ENCODE data around the gene KCNQ5.

Gene KCNQ5

GRCh38 chr6:73002588-73002987 lies 380.7 kb downstream of the KCNQ5 start:
- no peak overlapping the region for H3K9ac ChIP-seq (ENCODE audit: low read length)
- H3K4me2 ChIP-seq (ENCODE audit: low read depth, low read length, poor library complexity, severe bottlenecking): no peak overlapping the region
- H3K4me3 ChIP-seq (ENCODE audit: insufficient read depth, low read length, poor library complexity, severe bottlenecking): no peak overlapping the region
- no peaks in the 10 kb centered on the region for H3K9me3 ChIP-seq (ENCODE audit: insufficient read depth, low read length)
- H3K9me2 ChIP-seq (replicated peaks; ENCODE audit: insufficient read depth, low read length): no peaks in the 10 kb centered on the region
- H3K27ac ChIP-seq (ENCODE audit: low read depth, low read length): no peak overlapping the region
- no peaks in the 10 kb centered on the region for H3K79me2 ChIP-seq (ENCODE audit: insufficient read depth, low read length)
- 0 out of 2 replicates have a peak, but pooled peaks cover 9% of the 10 kb centered on the region for H3K36me3 ChIP-seq (ENCODE audit: low read length)
- TF ChIP-seq EZH2phosphoT487 (conservative IDR thresholded peaks at IDR 0.05; ENCODE audit: low read length): no peak
- no peak for TF ChIP-seq CTCF (IDR thresholded peaks at IDR 0.05; ENCODE audit: insufficient read depth, low read length, poor library complexity, severe bottlenecking)
- H3F3A ChIP-seq (ENCODE audit: insufficient read depth): no peaks in the 10 kb centered on the region
- H3K27me3 ChIP-seq (ENCODE audit: low read length): no peaks in the 10 kb centered on the region
- H4K20me1 ChIP-seq (ENCODE audit: low read depth, low read length): 0 out of 2 replicates have a peak, but pooled peaks cover 4% of the 10 kb centered on the region
- H2AFZ ChIP-seq (ENCODE audit: low read depth, low read length, severe bottlenecking): no peak overlapping the region

- Histone ChIP-seq H3K4me3 (ENCODE audit: insufficient read depth, low read length, poor library complexity, severe bottlenecking) (no peak overlapping the region), H3K27ac (ENCODE audit: low read depth, low read length) (no peak overlapping the region), H3K79me2 (ENCODE audit: insufficient read depth, low read length) (no peaks in the 10 kb centered on the region), H3K27me3 (ENCODE audit: low read length) (no peaks in the 10 kb centered on the region), H2AFZ (ENCODE audit: low read depth, low read length, severe bottlenecking) (no peak overlapping the region), H3K36me3 (ENCODE audit: low read length) (peaks cover 16% of the 10 kb centered on the region; the same call in 1 of the 2 replicates), H4K20me1 (ENCODE audit: low read depth, low read length) (0 out of 2 replicates have a peak, but pooled peaks cover 4% of the 10 kb centered on the region), H3K4me2 (ENCODE audit: low read depth, low read length, poor library complexity, severe bottlenecking) (no peak overlapping the region), H3K9ac (ENCODE audit: low read length) (no peak overlapping the region), H3K9me3 (ENCODE audit: insufficient read depth, low read length) (no peaks in the 10 kb centered on the region), H3F3A (ENCODE audit: insufficient read depth) (no peaks in the 10 kb centered on the region), H3K9me2 (replicated peaks; ENCODE audit: insufficient read depth, low read length) (no peaks in the 10 kb centered on the region)
- TF ChIP-seq EZH2phosphoT487 (conservative IDR thresholded peaks at IDR 0.05; ENCODE audit: low read length): no peak
- TF ChIP-seq CTCF (IDR thresholded peaks at IDR 0.05; ENCODE audit: insufficient read depth, low read length, poor library complexity, severe bottlenecking): no peak
Measured at GRCh38 chr6:73003302-73003701, 381.4 kb downstream of the KCNQ5 start.

- TF ChIP-seq EZH2phosphoT487 (conservative IDR thresholded peaks at IDR 0.05; ENCODE audit: low read length) (no peak), CTCF (IDR thresholded peaks at IDR 0.05; ENCODE audit: insufficient read depth, low read length, poor library complexity, severe bottlenecking) (no peak)
- no peak overlapping the region for H3K4me2 ChIP-seq (ENCODE audit: low read depth, low read length, poor library complexity, severe bottlenecking)
- H4K20me1 ChIP-seq (ENCODE audit: low read depth, low read length): 0 out of 2 replicates have a peak, but pooled peaks cover 4% of the 10 kb centered on the region
- no peak overlapping the region for H2AFZ ChIP-seq (ENCODE audit: low read depth, low read length, severe bottlenecking)
- no peak overlapping the region for H3K4me3 ChIP-seq (ENCODE audit: insufficient read depth, low read length, poor library complexity, severe bottlenecking)
- no peaks in the 10 kb centered on the region for H3K9me2 ChIP-seq (replicated peaks; ENCODE audit: insufficient read depth, low read length)
- no peaks in the 10 kb centered on the region for H3F3A ChIP-seq (ENCODE audit: insufficient read depth)
- H3K27ac ChIP-seq (ENCODE audit: low read depth, low read length): no peak overlapping the region
- peaks cover 20% of the 10 kb centered on the region; the same call in 1 of the 2 replicates for H3K36me3 ChIP-seq (ENCODE audit: low read length)
- H3K9me3 ChIP-seq (ENCODE audit: insufficient read depth, low read length): no peaks in the 10 kb centered on the region
- no peak overlapping the region for H3K9ac ChIP-seq (ENCODE audit: low read length)
- no peaks in the 10 kb centered on the region for H3K27me3 ChIP-seq (ENCODE audit: low read length)
- no peaks in the 10 kb centered on the region for H3K79me2 ChIP-seq (ENCODE audit: insufficient read depth, low read length)
Measured at GRCh38 chr6:73004231-73004630, 382.4 kb downstream of the KCNQ5 start.

Data from SU-DHL-6 (cell line).